ENCODE measurements around the gene TMCO4.

TMCO4 gene

DNA sequence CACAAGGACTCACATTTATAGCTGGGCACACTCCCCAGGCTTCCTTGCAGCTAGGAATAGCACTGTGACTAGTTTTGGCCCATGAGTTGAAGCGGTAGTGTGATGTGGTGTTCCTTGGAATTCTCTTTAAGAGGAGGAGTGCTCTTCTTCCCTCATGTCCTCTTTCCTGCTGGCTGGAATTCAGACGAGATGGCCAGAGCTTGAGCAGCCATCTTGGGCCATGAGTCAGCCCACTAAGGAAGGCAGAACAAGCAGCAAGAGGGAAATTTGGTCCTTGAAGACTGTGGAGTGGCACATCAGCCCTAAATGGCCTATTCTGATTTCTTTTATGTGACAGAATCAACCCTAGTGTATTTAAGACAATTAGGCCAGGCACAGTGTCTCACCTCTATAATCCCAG, 115.0 kb downstream of the TMCO4 start:
- no peak for DNase-seq (ENCODE audit: low read depth)

DNA sequence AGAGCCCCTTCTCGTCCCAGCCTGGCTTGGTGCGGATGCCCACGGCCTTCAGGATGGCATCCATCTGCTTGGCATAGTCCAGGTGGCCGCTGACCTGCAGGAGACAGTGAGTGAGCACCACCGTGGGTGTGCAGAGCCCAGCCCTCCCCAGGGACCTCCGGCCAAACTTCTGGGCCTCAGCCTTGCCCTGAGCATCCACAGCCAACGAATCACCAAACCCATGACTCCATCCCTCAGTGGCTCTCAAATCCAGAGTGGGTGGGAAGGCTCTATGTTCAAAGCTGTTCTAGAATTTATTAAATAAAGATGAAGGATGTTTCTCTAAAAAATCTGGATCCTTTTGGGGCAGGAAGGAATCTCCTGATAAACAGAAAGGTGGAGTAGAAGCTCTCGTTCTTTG, 116.4 kb downstream of the TMCO4 start:
- DNase-seq (ENCODE audit: low read depth): no peak

DNA sequence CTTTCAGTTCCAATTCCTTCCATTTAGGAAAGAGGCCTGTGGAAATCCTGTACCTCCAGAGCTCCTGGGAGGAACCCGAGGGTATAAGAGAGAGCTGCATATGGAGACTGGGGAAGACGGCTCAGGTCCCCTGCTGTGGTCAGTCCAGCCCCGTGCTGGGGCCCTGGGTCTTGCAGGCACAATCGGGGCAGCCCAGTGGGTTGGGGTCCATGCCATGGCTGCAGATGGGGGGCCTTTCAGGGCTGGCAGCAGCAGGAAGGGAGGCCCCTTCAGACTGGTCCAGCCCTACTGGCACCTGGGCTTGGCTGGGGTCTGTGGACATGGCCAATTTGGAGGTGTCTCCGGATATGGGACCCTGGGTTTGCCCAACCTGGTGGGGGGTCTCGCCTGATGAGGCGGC, 116.8 kb downstream of the TMCO4 start:
- no peak for DNase-seq (ENCODE audit: low read depth)

DNA sequence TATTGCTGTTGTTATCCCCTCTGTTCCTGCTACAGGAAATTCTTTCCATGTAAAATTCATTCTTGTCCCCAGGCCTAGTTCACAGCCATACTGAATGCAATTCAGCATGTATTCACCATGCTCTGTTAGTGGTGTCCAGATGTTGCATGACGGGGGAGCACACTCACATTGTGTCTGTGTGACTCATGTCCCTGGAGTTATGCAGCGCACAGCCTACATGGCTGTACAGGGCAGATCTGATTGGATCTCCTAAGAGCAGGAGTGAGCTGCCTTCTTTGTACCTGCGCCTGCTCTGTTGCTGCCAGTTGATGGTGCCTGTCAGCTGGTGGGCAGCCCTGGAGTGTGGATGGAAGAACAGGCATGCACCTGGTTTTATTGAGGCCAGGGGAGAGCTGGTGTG, 117.5 kb downstream of the TMCO4 start:
- no peak for DNase-seq (ENCODE audit: low read depth)

DNA sequence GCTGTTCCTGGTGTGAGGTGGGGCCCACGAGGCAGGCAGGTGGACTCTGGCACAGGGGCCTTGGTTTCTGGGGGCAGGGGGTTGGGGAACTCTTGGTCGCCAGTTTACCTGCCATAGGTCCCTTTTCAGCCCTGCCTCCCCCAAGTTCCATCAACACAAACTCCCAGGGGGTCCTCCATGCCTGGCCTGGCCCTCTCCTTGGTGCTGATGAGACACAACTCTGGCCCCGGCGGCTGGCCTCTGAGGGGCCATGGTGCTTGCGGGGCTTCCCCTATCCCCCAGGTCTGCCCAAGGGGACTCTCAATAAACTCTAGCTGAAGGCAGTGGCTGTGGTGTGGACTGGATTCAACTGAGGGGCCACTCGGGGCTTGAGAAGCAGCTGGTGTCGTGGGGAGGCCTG, 119.1 kb downstream of the TMCO4 start:
- no peak for DNase-seq (ENCODE audit: low read depth)

DNA sequence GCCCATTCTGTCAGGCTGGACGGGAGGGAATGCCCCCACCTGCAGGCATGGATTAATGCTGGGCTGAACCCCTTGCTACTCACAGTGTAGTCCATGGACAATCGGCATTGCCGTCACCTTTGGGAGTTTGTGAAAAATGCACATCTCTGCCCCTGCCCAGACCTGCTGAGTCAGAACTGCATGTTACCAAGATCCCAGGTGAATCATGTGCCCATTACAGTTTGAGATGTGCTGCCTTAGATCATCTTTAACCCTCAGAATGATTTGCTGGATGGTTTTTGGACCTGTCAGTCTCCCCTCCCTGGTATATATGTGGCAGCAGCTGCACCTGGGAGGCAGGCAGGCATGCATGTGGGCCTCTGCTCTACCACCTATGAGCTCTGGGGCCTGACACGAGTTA, 120.0 kb downstream of the TMCO4 start:
- DNase-seq (ENCODE audit: low read depth): no peak

DNA sequence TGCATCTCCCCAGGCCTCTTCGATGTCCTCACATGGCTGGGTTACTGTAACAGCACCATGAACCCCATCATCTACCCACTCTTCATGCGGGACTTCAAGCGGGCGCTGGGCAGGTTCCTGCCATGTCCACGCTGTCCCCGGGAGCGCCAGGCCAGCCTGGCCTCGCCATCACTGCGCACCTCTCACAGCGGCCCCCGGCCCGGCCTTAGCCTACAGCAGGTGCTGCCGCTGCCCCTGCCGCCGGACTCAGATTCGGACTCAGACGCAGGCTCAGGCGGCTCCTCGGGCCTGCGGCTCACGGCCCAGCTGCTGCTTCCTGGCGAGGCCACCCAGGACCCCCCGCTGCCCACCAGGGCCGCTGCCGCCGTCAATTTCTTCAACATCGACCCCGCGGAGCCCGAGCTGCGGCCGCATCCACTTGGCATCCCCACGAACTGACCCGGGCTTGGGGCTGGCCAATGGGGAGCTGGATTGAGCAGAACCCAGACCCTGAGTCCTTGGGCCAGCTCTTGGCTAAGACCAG, 120.7 kb downstream of the TMCO4 start:
- DNase-seq (ENCODE audit: low read depth): no peak

DNA sequence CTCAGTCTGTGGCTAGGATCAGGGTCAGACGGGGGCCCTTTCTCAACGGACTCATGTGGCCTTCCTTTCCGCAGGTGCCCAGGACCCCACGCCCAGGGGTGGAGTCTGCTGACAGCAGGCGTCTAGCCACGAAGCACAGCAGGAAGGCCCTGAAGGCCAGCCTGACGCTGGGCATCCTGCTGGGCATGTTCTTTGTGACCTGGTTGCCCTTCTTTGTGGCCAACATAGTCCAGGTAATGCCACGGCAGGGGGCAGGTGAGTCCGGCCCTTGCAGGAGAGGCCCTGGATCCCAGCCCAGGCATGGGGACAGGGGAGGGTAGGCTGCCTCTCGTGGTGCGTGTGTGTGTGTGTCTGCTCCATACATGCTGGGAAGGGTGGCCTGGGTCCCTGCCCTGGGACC, 121.2 kb downstream of the TMCO4 start:
- DNase-seq (ENCODE audit: low read depth): no peak

DNA sequence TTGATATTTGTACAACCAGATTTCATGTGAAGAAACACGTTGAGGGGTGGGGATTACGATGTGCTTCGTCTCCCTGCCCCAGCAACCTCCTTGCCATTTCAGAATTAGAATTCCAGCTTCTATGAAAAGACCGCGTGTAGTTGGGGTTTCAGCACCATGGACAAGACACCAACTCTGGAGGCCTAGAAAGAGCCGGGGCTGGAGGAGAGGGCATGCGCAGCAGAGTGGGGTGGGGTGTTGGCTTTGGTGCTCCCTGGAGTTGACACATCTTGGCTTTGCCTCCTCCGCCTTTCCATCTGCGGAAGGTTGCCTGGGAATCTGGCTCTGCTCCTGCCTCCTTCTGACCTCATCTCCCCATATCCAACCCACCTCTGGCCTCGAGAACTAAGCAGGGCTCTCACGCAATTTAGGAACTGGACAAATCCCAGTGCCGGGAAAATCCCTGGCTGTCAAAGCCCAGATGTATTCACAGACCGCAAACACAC, 123.2 kb downstream of the TMCO4 start:
- no peak for DNase-seq (ENCODE audit: low read depth)

DNA sequence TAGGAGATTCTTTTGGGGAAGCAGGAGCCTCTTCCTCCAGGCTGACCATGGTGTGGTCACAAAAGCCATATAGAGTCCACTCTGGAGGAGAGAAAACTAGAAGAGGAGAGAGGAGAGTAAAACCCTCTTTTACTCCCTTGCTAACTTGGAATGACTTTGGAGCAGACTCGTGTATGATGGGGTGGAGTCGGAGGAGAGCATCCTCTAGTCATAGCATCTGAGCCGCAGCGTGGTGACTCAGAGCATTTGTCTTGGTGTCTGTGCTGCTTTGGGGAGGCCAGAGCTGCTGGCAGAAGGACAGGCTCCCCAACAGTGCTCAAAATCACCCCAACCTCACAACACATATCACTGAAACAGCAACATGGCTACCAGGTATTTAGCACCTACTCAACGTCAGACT, 123.9 kb downstream of the TMCO4 start:
- no peak for DNase-seq (ENCODE audit: low read depth)

DNA sequence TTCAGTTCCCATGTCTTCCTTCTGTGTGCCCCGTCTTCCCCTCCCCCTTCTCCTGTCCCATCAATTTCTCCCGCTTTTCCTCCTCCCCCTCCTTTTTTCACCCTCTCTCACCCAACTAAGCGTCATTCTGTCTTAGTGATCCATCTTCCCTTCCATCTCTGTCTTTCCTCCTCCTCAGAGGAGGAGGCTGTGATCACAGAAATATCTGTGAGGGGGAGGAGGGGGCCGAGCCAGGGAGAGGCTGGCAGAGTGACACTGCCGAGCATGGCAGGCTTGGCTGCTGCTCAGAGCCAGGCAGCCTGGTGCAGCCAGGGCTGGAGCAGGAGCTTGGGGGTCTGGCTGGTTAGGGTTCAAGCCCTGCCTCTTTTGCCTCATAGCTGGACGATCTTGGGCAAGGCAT, 127.5 kb downstream of the TMCO4 start:
- DNase-seq (ENCODE audit: low read depth): no peak

DNA sequence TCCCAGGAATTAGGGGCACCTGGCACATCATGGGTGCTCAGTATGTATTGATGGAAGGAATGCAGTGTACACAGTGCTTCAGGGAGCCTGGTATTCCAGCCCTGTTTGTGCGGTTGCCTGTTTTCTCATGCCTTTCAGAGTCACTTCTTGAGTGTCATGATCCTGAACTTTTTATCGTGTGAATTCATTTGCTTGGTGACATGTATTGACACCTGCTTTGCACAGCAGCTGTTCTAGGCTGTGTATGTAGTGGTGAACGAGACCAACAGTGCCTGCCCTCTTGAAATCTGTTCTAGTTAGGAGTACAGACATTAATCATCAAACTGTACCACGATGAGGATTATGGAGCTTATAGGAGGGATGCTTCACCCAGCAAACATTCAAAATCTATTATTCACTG, 128.9 kb downstream of the TMCO4 start:
- no peak for DNase-seq (ENCODE audit: low read depth)

DNA sequence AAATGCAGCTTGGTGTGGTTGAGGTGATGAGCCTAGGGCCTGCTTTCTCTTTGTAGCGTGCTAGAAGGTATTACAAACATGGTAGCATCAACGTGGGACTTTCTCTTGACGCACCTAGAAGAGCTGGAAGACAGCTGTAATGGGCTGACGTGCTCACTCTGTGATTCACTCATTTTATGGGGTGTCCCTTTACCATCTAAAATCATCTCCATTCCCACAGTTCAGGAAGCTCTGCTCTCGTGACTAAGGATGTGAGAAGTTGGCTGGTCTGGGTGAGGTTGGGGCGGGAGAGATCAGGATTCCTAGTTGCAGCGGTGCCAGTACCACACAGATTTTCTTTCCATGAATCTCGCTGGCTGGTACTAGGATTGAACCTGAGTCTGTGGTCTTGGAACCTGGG, 130.8 kb downstream of the TMCO4 start:
- no peak for DNase-seq (ENCODE audit: low read depth)

DNA sequence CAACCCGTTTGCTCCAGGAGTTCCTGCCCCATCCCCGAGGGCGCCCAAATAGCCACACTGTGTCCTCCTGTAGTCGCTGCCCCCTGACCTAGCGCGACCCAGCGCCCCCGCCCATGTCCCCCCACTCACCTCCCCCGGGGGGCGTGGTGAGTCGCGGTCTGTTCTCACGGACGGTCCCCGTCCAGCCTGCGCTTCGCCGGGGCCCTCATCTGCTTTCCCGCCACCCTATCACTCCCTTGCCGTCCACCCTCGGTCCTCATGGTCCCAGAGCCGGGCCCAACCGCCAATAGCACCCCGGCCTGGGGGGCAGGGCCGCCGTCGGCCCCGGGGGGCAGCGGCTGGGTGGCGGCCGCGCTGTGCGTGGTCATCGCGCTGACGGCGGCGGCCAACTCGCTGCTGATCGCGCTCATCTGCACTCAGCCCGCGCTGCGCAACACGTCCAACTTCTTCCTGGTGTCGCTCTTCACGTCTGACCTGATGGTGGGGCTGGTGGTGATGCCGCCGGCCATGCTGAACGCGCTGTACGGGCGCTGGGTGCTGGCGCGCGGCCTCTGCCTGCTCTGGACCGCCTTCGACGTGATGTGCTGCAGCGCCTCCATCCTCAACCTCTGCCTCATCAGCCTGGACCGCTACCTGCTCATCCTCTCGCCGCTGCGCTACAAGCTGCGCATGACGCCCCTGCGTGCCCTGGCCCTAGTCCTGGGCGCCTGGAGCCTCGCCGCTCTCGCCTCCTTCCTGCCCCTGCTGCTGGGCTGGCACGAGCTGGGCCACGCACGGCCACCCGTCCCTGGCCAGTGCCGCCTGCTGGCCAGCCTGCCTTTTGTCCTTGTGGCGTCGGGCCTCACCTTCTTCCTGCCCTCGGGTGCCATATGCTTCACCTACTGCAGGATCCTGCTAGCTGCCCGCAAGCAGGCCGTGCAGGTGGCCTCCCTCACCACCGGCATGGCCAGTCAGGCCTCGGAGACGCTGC, 133.9 kb downstream of the TMCO4 start:
- DNase-seq (ENCODE audit: low read depth): no peak

DNA sequence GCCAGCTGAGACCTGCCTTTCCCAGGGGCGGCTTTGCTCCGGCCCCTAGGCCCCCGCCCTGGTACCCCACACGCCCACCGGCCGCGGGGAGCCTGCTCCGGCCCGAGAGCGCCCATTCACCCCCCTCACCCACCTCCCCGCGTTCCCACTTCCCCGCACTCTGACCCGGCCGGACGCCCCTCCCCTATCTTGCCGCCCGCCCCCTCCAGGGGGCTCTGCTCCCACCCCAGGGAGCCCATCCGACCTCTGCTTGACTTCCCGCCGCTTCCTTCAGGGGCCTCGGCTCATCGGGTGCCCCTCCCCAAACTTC, 134.6 kb downstream of the TMCO4 start:
- DNase-seq (ENCODE audit: low read depth): no peak

DNA sequence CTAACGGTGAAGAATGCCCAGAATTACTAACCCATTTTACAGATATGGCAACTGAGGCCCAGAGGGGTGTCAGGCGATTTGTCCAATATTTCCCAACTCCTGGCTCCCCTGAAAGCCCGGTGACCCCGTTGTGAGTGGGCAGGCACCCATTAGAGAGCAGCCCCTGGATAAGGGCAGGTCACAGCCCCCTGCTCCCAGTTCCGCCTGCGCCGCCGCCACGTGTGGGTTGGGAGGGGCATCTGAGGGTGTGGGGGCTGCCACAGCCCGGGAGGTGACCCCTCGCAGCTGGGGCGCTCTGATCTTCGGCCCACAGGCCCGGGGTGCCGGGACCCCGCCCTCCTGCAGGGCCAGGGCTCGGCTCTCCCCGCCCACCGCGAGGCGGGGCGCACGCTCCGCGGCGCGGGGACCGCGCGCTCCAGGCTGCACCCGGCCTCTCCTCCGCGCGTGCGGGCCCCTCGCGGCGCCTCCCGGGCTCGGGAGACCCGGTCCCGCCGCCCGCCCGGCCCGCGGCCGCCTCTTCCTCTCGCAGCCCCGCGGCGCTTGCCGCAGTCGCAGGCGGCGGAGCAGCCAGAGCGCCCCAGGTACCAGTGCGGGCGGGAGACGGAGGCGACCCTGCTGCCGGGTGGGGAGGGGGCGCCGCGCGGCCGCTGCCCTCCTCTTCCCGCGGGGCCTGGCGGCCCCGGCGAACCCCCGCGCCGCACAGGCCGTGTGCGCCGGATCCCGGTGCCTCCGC, 135.1 kb downstream of the TMCO4 start, which contains the start of gene HTR6:
Gene HTR6, plus strand, starts transcription at position 423 of the 733 bp plus-strand sequence. CDS start 879 bp downstream, outside the sequence.
- DNase-seq (ENCODE audit: low read depth): peak; percentile 8

DNA sequence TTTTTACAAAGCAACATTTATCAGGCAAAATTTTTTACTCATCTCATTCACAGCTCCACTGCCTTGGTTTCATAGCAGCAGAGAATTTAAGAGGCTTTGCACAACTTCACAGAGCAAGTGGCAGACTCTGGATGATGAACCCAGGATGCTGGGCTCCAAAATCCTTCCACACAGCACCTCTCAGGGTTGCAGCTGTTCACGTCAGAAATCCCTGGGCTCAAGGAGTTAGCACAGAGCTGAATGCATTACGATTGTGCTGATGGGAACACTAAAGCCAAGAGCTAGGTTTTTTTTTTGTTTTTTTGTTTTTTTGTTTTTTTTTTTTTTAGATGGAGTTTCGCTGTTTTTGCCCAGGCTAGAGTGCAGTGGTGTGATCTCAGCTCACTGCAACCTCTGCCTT, 137.4 kb downstream of the TMCO4 start:
- no peak for DNase-seq (ENCODE audit: low read depth)

DNA sequence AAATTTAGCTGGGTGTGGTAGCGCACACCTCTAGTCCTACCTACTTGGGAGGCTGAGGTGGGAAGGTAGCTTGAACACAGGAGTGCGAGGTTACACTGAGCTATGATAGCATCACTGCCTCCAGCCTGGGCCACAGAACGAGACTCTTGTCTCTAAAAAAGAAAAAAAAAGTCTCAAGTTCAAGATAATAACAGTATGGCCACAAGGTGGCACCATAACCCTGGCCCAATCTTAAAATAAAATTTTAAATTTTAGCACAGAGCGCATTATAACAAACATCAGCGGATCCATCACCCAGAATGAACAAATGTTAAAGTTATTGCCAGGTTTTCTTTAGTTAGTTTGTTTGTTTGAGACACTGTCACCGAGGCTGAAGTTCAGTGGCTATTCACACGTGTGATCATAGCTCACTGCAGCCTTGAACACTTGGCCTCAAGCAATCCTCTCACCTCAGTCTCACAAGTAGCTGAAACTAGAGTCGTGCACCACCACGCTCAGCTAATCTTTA, 137.9 kb downstream of the TMCO4 start:
- no peak for DNase-seq (ENCODE audit: low read depth)

DNA sequence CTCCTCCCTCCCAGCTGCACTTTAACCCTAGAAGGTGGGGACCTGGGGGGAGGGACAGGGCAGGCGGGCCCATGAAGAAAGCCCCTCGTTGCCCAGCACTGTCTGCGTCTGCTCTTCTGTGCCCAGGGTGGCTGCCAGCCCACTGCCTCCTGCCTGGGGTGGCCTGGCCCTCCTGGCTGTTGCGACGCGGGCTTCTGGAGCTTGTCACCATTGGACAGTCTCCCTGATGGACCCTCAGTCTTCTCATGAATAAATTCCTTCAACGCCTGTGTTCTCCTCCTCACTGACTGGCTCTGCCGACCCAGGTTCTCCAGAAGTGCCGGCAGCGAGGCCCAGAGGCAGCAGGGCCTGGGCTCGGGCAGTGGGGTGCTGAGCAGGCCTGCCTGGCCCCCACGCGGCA, 141.5 kb downstream of the TMCO4 start:
- DNase-seq (ENCODE audit: low read depth): no peak

DNA sequence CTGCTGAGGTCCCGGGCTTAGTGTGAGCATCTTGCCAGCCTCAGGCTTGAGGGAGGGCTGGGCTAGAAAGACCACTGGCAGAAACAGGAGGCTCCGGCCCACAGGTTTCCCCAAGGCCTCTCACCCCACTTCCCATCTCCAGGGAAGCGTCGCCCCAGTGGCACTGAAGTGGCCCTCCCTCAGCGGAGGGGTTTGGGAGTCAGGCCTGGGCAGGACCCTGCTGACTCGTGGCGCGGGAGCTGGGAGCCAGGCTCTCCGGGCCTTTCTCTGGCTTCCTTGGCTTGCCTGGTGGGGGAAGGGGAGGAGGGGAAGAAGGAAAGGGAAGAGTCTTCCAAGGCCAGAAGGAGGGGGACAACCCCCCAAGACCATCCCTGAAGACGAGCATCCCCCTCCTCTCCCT, 142.2 kb downstream of the TMCO4 start:
- DNase-seq (ENCODE audit: low read depth): no peak

DNA sequence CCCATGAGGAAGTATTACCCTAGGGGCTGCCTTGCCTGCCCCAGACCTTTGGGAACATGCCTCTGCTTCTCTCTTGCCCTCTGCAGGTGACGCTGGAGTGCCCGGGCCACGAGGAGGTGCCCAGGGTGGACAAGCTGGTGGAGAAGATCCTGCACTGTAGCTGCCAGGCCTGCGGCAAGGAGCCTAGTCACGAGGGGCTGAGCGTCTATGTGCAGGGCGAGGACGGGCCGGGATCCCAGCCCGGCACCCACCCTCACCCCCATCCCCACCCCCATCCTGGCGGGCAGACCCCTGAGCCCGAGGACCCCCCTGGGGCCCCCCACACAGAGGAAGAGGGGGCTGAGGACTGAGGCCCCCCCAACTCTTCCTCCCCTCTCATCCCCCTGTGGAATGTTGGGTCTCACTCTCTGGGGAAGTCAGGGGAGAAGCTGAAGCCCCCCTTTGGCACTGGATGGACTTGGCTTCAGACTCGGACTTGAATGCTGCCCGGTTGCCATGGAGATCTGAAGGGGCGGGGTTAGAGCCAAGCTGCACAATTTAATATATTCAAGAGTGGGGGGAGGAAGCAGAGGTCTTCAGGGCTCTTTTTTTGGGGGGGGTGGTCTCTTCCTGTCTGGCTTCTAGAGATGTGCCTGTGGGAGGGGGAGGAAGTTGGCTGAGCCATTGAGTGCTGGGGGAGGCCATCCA, 142.8 kb downstream of the TMCO4 start:
- DNase-seq (ENCODE audit: low read depth): no peak

DNA sequence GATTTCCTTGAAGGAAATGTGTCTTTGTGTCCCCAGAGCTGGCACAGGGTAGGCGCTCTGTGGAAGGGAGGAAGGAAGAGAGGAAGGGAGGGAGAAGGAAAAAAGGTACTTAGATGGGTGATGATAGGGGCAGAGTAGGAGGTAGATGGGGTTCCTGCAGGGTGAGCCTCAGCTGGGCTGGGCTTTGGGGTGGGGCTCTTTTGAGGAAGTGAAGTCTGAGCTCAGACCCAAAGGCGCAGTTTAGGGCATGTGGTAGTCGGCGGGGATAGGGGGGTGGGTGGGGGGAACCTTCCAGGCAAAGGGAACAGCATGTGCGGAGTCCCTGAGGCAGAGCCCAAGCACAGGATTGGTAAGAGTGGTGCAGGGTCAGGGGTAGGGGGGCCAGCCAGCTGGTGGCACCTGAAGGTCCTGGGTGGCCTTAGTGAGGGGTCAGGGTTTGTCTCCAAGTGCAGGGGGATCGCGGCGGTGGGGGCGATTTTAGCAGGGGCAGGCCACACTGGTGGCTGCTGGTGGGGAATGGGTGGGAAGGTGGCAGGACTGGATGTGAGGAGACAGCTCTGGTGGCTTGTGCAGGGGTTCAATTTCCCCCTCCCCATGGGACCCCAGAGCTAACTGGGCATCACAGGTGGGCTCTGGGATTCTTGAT, 143.5 kb downstream of the TMCO4 start:
- no peak for DNase-seq (ENCODE audit: low read depth)

All from activated gamma-delta T cell treated with anti-CD3 and anti-CD28 coated beads, Interleukin-2, amount 50 U/mL, for 16 hours (primary cell).